Fibroblast of lung (primary cell): ENCODE results near the gene FNDC3B. TPM values are rescaled to one million over a fixed set of nuclear protein-coding genes. Genes with fewer than 3 reads are reported as not detected.

Experiments
- DNase-seq, 2 donors: peaks; one replicate each; pipeline versions ENCODE4 v3.0.0 to v3.0.0-alpha.2; 2010; ENCODE audit warnings: low read depth in 2 of 2
- H2AFZ ChIP-seq: 2 replicates; pipeline ENCODE4 v1.5.1; 2012; ENCODE audit warnings: low read length, control low read depth, inconsistent platforms
- H3K27ac ChIP-seq: 2 replicates; pipeline ENCODE4 v1.5.1; 2011; ENCODE audit warnings: low read length, control low read depth; ENCODE audit not compliant: insufficient read depth
- H3K27me3 ChIP-seq: 2 replicates; pipeline ENCODE4 v1.5.1; 2011; ENCODE audit warnings: mild to moderate bottlenecking, low read length; ENCODE audit not compliant: control insufficient read depth, insufficient read depth
- H3K36me3 ChIP-seq: 2 replicates; pipeline ENCODE4 v1.5.1; 2011; ENCODE audit warnings: low read length; ENCODE audit not compliant: control insufficient read depth, insufficient read depth
- H3K4me1 ChIP-seq: 2 replicates; pipeline ENCODE4 v1.5.1; 2011; ENCODE audit warnings: low read length; ENCODE audit not compliant: control insufficient read depth, insufficient read depth; ENCODE audit errors: extremely low read depth
- H3K4me2 ChIP-seq: 2 replicates; pipeline ENCODE4 v1.5.1; 2011; ENCODE audit warnings: low read length, control low read depth; ENCODE audit not compliant: insufficient read depth; ENCODE audit errors: extremely low read depth
- H3K4me3 ChIP-seq, 4 experiments: fragments of 200-600 bp in 1 of 4; sonication (generic) in 1 of 4; replicated peaks in 1 of 4; 2 replicates each; pipeline ENCODE4 v1.5.1; 2011 to 2016; ENCODE audit warnings: low read length in 4 of 4, low read depth in 3 of 4, mild to moderate bottlenecking in 3 of 4, control low read depth in 2 of 4, inconsistent platforms in 1 of 4, mixed read lengths in 1 of 4; ENCODE audit not compliant: insufficient read depth in 1 of 4; ENCODE audit errors: control extremely low read depth in 1 of 4
- H3K79me2 ChIP-seq: 2 replicates; pipeline ENCODE4 v1.5.1; 2012; ENCODE audit warnings: mild to moderate bottlenecking, low read length, inconsistent platforms; ENCODE audit not compliant: control insufficient read depth, insufficient read depth
- H3K9ac ChIP-seq: 2 replicates; pipeline ENCODE4 v1.5.1; 2011; ENCODE audit warnings: mild to moderate bottlenecking, low read length, control low read depth; ENCODE audit not compliant: insufficient read depth
- H3K9me3 ChIP-seq: 2 replicates; pipeline ENCODE4 v1.5.1; 2012; ENCODE audit warnings: low read depth, low read length; ENCODE audit not compliant: control insufficient read depth, insufficient read depth
- H4K20me1 ChIP-seq: 2 replicates; pipeline ENCODE4 v1.5.1; 2011; ENCODE audit warnings: low read length; ENCODE audit not compliant: control insufficient read depth, insufficient read depth; ENCODE audit errors: extremely low read depth
- EZH2 ChIP-seq: IDR thresholded peaks from 2 replicates; pipeline ENCODE4 v1.5.1; 2012; ENCODE audit warnings: low read length, control low read depth, mild to moderate bottlenecking; ENCODE audit errors: missing control alignments
- polyA plus RNA-seq, 2 donors: library from polyadenylated mRNA; depleted of rRNA in 1 of 2; stranded (reverse) in 1 of 2; unstranded in 1 of 2; fragments of >200 nt; gene quantifications; 2 replicates each; pipeline ENCODE4 v1.2.1, GENCODE V29; 2011 to 2012; ENCODE audit warnings: missing spikeins in 1 of 2
- total RNA-seq: library from RNA; depleted of rRNA; stranded (reverse); fragments of >200 nt; gene quantifications from 2 replicates; pipeline ENCODE4 v1.2.1, GENCODE V29; 2014
- TF ChIP-seq, protein P1 (sequence below), 2 donors: IDR thresholded peaks in 1 of 2; conservative IDR thresholded peaks in 1 of 2; 1 replicate in 1 of 2; 2 replicates in 1 of 2; pipeline ENCODE4 v1.5.1; 2011 to 2012; ENCODE audit warnings: low read length in 2 of 2, control low read depth in 1 of 2, inconsistent platforms in 1 of 2, low read depth in 1 of 2, mild to moderate bottlenecking in 1 of 2

FNDC3B gene
- total and polyA plus RNA-seq, 2 donors (not counting 1 experiment from before 2014, with no cell fraction given): 26.1 to 76.8 TPM

DNA sequence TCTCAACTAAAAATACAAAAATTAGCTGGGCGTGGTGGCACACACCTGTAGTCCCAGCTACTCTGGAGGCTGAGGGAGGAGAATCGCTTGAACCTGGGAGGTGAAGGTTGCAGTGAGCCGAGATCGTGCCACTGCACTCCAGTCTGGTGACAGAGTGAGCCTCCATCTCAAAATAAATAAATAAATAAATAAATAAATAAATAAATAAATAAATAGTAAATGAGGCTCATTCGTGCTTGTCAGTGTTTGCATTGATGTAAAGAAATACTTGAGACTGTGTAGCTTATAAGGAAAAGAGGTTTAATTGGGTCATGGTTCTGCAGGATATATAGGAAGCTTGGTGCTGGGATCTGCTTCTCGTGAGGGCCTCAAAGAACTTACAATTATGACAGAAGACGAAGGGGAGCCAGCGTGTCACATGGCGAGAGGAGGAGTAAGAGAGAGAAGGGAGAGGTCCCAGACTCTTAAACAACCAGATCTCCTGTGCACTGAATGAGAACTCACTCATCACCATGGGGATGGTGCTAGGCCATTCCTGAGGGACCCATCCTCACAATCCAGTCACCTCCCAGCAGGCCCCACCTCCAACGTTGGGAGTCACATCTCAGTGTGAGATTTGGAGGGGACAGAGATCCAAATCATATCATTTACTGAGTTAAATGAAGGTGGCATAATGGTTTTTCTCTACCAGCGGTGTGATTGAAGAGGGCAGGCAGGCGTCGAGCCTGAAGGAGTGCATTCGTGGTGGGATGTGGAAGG, 104.5 kb downstream of the FNDC3B start:
- Histone ChIP-seq H3K9ac (no peak overlapping the region), H3K4me1 (peaks cover 20% of the 10 kb centered on the region), H3K4me2 (no peak overlapping the region), H4K20me1 (no peaks in the 10 kb centered on the region), H3K79me2 (peaks cover 57% of the 10 kb centered on the region), H3K27ac (no peak overlapping the region), H3K36me3 (no peaks in the 10 kb centered on the region), H2AFZ (no peak overlapping the region), H3K4me3 (no peak overlapping the region), H3K27me3 (no peaks in the 10 kb centered on the region), H3K9me3 (no peaks in the 10 kb centered on the region)
- DNase-seq: no peak
- no peak for TF ChIP-seq EZH2
- TF ChIP-seq, protein P1, sequence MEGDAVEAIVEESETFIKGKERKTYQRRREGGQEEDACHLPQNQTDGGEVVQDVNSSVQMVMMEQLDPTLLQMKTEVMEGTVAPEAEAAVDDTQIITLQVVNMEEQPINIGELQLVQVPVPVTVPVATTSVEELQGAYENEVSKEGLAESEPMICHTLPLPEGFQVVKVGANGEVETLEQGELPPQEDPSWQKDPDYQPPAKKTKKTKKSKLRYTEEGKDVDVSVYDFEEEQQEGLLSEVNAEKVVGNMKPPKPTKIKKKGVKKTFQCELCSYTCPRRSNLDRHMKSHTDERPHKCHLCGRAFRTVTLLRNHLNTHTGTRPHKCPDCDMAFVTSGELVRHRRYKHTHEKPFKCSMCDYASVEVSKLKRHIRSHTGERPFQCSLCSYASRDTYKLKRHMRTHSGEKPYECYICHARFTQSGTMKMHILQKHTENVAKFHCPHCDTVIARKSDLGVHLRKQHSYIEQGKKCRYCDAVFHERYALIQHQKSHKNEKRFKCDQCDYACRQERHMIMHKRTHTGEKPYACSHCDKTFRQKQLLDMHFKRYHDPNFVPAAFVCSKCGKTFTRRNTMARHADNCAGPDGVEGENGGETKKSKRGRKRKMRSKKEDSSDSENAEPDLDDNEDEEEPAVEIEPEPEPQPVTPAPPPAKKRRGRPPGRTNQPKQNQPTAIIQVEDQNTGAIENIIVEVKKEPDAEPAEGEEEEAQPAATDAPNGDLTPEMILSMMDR (conservative IDR thresholded peaks at IDR 0.05 in 1 of 2, IDR thresholded peaks at IDR 0.05 in 1 of 2; ENCODE audit: low read depth in 1 of 2, low read length in 2 of 2): no peak

DNA sequence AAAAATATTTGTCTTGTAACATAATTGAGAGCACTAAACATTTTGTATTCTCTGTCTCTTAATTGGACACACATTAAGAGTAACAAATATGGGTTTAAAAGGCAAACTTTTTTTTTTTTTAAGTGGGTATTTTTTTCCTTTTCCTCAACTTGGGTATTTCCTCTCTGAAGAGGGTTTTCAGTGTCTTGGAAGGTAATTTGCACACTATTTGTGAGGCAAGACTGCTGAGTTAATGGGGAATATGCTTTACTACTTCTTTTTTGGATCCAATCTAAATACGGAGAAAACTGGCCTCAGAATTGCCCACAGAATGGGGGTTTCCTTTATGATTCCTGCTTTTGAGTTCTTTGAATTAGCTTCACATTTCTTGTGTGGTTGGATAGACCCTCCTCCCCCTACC, 105.2 kb downstream of the FNDC3B start:
- Histone ChIP-seq H3K36me3 (no peaks in the 10 kb centered on the region), H3K4me3 (no peak overlapping the region), H3K79me2 (peaks cover 58% of the 10 kb centered on the region), H3K9ac (no peak overlapping the region), H3K27ac (no peak overlapping the region), H3K4me2 (no peak overlapping the region), H4K20me1 (no peaks in the 10 kb centered on the region), H3K27me3 (no peaks in the 10 kb centered on the region), H3K9me3 (no peaks in the 10 kb centered on the region), H3K4me1 (peaks cover 17% of the 10 kb centered on the region), H2AFZ (no peak overlapping the region)
- TF ChIP-seq, protein P1 (conservative IDR thresholded peaks at IDR 0.05 in 1 of 2, IDR thresholded peaks at IDR 0.05 in 1 of 2; ENCODE audit: low read depth in 1 of 2, low read length in 2 of 2): no peak
- TF ChIP-seq EZH2: no peak
- DNase-seq: no peak

DNA sequence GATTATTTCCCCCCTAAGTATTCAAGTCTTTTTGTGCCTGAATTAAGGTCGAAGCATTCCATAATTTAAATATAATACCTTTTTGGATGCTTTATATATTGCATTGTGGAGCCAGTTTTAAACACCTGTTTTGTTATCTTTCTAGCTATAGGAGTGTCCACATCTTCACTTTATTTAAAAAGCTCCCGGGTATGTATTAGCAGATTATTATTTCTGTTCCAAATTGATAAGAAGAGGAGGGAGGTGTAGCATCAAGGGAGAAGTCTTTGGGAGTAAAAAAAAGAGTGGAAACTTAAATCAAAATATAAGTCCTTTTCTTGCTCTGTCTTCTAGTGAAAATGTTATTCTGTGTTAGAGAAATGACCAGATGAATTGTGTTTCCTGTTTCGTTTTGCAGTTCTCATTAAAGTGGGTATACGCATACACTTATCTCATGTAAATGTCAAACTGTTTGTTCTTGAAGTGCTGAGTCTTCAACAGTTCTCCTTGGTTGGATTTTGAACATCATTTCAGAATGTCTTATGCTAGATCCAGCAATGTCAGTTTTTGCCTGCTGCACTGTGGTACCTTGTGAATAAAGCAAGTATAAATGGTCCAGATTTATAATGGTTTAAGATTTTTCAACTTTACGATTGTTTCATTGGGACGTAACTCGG, 105.8 kb downstream of the FNDC3B start:
- H3K36me3 ChIP-seq: no peaks in the 10 kb centered on the region
- no peak overlapping the region for H3K4me2 ChIP-seq
- no peak overlapping the region for H2AFZ ChIP-seq
- H3K79me2 ChIP-seq: peaks cover 55% of the 10 kb centered on the region
- peaks cover 15% of the 10 kb centered on the region for H3K4me1 ChIP-seq
- no peak overlapping the region for H3K27ac ChIP-seq
- H3K27me3 ChIP-seq: no peaks in the 10 kb centered on the region
- H3K9me3 ChIP-seq: no peaks in the 10 kb centered on the region
- H3K4me3 ChIP-seq: no peak overlapping the region
- TF ChIP-seq, protein P1 (conservative IDR thresholded peaks at IDR 0.05 in 1 of 2, IDR thresholded peaks at IDR 0.05 in 1 of 2; ENCODE audit: low read depth in 1 of 2, low read length in 2 of 2): no peak
- no peak for TF ChIP-seq EZH2
- no peak for DNase-seq
- H4K20me1 ChIP-seq: no peaks in the 10 kb centered on the region
- H3K9ac ChIP-seq: no peak overlapping the region
